SIG-M5 treated with dmso at 0.1 percent for 504 hours (cell line): ENCODE results near the gene KRT4.

ENCODE experiments used
- DNase-seq: peaks from one replicate; lab custom pipeline; 2025; ENCODE audit not compliant: unreplicated experiment; lab: John Stamatoyannopoulos, UW

Gene KRT4

GRCh38 chr12:52794479-52795331 lies 19.2 kb downstream of the KRT4 start:
- no peak for DNase-seq

- DNase-seq: no peak
Measured at GRCh38 chr12:52792185-52793029, 21.5 kb downstream of the KRT4 start.

GRCh38 chr12:52791271-52792184 lies 22.4 kb downstream of the KRT4 start:
- DNase-seq: no peak

GRCh38 chr12:52790427-52791270 lies 23.3 kb downstream of the KRT4 start:
- DNase-seq: no peak

- no peak for DNase-seq
Measured at GRCh38 chr12:52789637-52790426, 24.1 kb downstream of the KRT4 start.

- no peak for DNase-seq
Measured at GRCh38 chr12:52788876-52789636, 24.9 kb downstream of the KRT4 start.

- DNase-seq: no peak
Measured at GRCh38 chr12:52788192-52788875, 25.6 kb downstream of the KRT4 start.

GRCh38 chr12:52787324-52788191 lies 26.4 kb downstream of the KRT4 start:
- no peak for DNase-seq

- no peak for DNase-seq
Measured at GRCh38 chr12:52784909-52785308, 29.0 kb downstream of the KRT4 start.

- no peak for DNase-seq
Measured at GRCh38 chr12:52783563-52784316, 30.2 kb downstream of the KRT4 start.

GRCh38 chr12:52782502-52782901 lies 31.4 kb downstream of the KRT4 start:
- no peak for DNase-seq

GRCh38 chr12:52781399-52782082 lies 32.4 kb downstream of the KRT4 start:
- no peak for DNase-seq

GRCh38 chr12:52779914-52780313 lies 34.0 kb downstream of the KRT4 start:
- DNase-seq: no peak

GRCh38 chr12:52778833-52779232 lies 35.1 kb downstream of the KRT4 start:
- DNase-seq: no peak

GRCh38 chr12:52777566-52777965 lies 36.4 kb downstream of the KRT4 start:
- no peak for DNase-seq

GRCh38 chr12:52776913-52777395 lies 37.0 kb downstream of the KRT4 start, which contains the start of gene KRT76:
TSS of gene KRT76 (minus strand) at chr12:52777345. CDS start at chr12:52777291, 54 bp downstream.
- DNase-seq: no peak
